Osteocyte (in vitro differentiated cells): Measurements from ENCODE around the gene BOLL. TPM values are rescaled to one million over a fixed set of nuclear protein-coding genes. Genes with fewer than 3 reads are reported as not detected.
A peak's percentile ranks its signal among the peaks of the same experiment; 100 is the strongest.
"Not testable (repeated sequence)": the region's sequence is repeated elsewhere in the genome, so short reads cannot be mapped to it uniquely, and the experiment has no call there.

ENCODE experiments used
- DNase-seq: peaks from one replicate; pipeline ENCODE4 v3.0.0; 2021; ENCODE audit warnings: mixed read lengths; ENCODE audit not compliant: unreplicated experiment; ENCODE audit errors: extremely low spot score
- H3K27ac Mint-ChIP-seq: one replicate; pipeline ENCODE4 v1.8.0; 2021; ENCODE audit warnings: mild to moderate bottlenecking, mixed read lengths; ENCODE audit not compliant: unreplicated experiment
- H3K27me3 Mint-ChIP-seq: one replicate; pipeline ENCODE4 v1.8.0; 2021; ENCODE audit warnings: mixed read lengths; ENCODE audit not compliant: unreplicated experiment
- H3K36me3 Mint-ChIP-seq: one replicate; pipeline ENCODE4 v1.8.0; 2021; ENCODE audit warnings: mixed read lengths; ENCODE audit not compliant: unreplicated experiment
- H3K4me1 Mint-ChIP-seq: one replicate; pipeline ENCODE4 v1.8.0; 2021; ENCODE audit warnings: mixed read lengths; ENCODE audit not compliant: unreplicated experiment
- H3K4me3 Mint-ChIP-seq: one replicate; pipeline ENCODE4 v1.8.0; 2021; ENCODE audit warnings: mild to moderate bottlenecking, moderate library complexity, mixed read lengths; ENCODE audit not compliant: unreplicated experiment
- H3K9me3 Mint-ChIP-seq: one replicate; pipeline ENCODE4 v1.8.0; 2021; ENCODE audit warnings: mixed read lengths; ENCODE audit not compliant: unreplicated experiment
- long read RNA-seq: library from polyadenylated mRNA; unstranded; transcript quantifications from one replicate; pipeline ENCODE4 v2.0.0, GENCODE V29; 2021
- total RNA-seq: library from RNA; stranded (reverse); gene quantifications from 2 replicates; pipeline ENCODE4 v1.2.1, GENCODE V29; 2021
- TF ChIP-seq, protein P1 (sequence below): fragments of 200-600 bp; sonication (generic); IDR thresholded peaks from 2 replicates; pipeline ENCODE4 v1.5.0; 2021; ENCODE audit warnings: antibody characterized with exemption, mild to moderate bottlenecking, moderate library complexity

BOLL gene, protein sequence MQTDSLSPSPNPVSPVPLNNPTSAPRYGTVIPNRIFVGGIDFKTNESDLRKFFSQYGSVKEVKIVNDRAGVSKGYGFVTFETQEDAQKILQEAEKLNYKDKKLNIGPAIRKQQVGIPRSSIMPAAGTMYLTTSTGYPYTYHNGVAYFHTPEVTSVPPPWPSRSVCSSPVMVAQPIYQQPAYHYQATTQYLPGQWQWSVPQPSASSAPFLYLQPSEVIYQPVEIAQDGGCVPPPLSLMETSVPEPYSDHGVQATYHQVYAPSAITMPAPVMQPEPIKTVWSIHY
- not detected in 2 replicates for total RNA-seq
- long read RNA-seq = 0 reads

GRCh38 chr2:197784956-197785941 is at the start of gene BOLL:
BOLL (minus strand) TSS chr2:197785319; CDS start chr2:197781850, 3,469 bp downstream.
- Mint-ChIP-seq H3K4me1 (no peaks in the 10 kb centered on the region), H3K9me3 (no peaks in the 10 kb centered on the region), H3K27ac (no peak within 1 kb of the TSS), H3K36me3 (no peaks in the 10 kb centered on the region), H3K4me3 (no peak within 1 kb of the TSS), H3K27me3 (peaks cover 42% of the 10 kb centered on the region)
- TF ChIP-seq, protein P1, sequence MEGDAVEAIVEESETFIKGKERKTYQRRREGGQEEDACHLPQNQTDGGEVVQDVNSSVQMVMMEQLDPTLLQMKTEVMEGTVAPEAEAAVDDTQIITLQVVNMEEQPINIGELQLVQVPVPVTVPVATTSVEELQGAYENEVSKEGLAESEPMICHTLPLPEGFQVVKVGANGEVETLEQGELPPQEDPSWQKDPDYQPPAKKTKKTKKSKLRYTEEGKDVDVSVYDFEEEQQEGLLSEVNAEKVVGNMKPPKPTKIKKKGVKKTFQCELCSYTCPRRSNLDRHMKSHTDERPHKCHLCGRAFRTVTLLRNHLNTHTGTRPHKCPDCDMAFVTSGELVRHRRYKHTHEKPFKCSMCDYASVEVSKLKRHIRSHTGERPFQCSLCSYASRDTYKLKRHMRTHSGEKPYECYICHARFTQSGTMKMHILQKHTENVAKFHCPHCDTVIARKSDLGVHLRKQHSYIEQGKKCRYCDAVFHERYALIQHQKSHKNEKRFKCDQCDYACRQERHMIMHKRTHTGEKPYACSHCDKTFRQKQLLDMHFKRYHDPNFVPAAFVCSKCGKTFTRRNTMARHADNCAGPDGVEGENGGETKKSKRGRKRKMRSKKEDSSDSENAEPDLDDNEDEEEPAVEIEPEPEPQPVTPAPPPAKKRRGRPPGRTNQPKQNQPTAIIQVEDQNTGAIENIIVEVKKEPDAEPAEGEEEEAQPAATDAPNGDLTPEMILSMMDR = no peak
- DNase-seq = peak; percentile 81

- not testable (repeated sequence) for H3K4me3 Mint-ChIP-seq, H3K36me3 Mint-ChIP-seq, DNase-seq, H3K9me3 Mint-ChIP-seq, H3K27ac Mint-ChIP-seq, H3K4me1 Mint-ChIP-seq, H3K27me3 Mint-ChIP-seq
Observed at GRCh38 chr2:197834771-197835170, 49.7 kb upstream of the BOLL start.

- Mint-ChIP-seq H3K36me3 (no peaks in the 10 kb centered on the region), H3K4me1 (no peaks in the 10 kb centered on the region), H3K27me3 (peaks cover 3% of the 10 kb centered on the region), H3K27ac (no peak overlapping the region), H3K9me3 (peaks cover 9% of the 10 kb centered on the region), H3K4me3 (no peak overlapping the region)
- TF ChIP-seq, protein P1 = no peak
- no peak for DNase-seq
Observed at GRCh38 chr2:197828464-197829135, 43.5 kb upstream of the BOLL start.

GRCh38 chr2:197827618-197828017 is 42.5 kb upstream of the BOLL start:
- no peak for DNase-seq
- no peak overlapping the region for H3K27ac Mint-ChIP-seq

DNA sequence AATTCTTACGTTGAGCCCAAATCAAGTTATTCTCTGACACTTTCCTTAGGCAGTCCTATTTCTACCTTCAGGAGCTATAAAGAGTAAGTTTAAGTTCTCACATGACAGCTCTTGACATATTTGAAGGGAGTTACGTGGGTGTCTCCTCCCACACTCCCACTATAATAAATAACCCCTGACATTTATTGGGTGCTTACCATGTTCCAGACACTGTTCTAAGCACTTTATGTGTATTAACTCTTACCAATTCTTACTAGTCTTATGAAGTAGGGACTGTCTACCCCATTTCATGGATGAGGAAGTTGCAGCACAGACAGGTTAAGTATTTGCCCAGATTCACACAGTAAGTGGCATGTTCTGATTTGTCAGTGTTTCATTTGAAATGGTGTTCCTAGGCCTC is 37.2 kb upstream of the BOLL start:
- Mint-ChIP-seq H3K4me1 (no peaks in the 10 kb centered on the region), H3K27ac (no peak overlapping the region), H3K4me3 (no peak overlapping the region), H3K36me3 (no peaks in the 10 kb centered on the region), H3K9me3 (no peaks in the 10 kb centered on the region), H3K27me3 (peaks cover 15% of the 10 kb centered on the region)
- TF ChIP-seq, protein P1 = no peak
- no peak for DNase-seq

More at GRCh38 chr2:197827618-197828017, 42.5 kb upstream of the BOLL start:
- no peak overlapping the region for H3K4me3 Mint-ChIP-seq
- H3K9me3 Mint-ChIP-seq = peaks cover 9% of the 10 kb centered on the region
- H3K36me3 Mint-ChIP-seq = no peaks in the 10 kb centered on the region
- TF ChIP-seq, protein P1 = no peak
- no peaks in the 10 kb centered on the region for H3K4me1 Mint-ChIP-seq
- H3K27me3 Mint-ChIP-seq = peaks cover 3% of the 10 kb centered on the region
